Activated CD4-positive, alpha-beta T cell treated with anti-CD3 and anti-CD28 coated beads, Interleukin-2, amount 50 U/mL, for 16 hours (primary cell): ENCODE measurements around the gene NFASC.

ENCODE experiments used
- DNase-seq: peaks from one replicate; pipeline ENCODE4 v3.0.0-alpha.2; 2020

NFASC gene

DNA sequence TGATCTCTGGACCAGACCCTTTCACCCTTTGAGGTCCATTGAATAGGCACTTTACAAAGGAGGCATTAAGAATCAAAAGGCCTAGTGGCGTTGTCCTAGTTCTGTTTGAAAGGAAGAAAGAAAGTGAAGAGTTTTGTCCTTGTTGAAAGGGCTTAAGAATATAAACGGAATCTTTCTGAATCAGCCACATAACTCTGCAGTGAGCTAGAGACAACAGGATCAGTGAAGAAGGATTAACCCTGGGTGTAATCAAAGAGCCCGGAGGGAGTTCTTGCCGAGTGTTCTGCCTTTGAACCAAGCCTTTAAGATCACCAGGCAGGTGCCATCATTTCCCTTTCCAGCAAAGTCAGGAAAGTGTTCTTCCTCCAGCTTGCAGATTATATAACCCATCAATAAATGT lies 117.5 kb downstream of the NFASC start:
- DNase-seq = no peak

GRCh38 chr1:204989266-204990058 lies 118.8 kb downstream of the NFASC start:
- peak; percentile 70 for DNase-seq

DNA sequence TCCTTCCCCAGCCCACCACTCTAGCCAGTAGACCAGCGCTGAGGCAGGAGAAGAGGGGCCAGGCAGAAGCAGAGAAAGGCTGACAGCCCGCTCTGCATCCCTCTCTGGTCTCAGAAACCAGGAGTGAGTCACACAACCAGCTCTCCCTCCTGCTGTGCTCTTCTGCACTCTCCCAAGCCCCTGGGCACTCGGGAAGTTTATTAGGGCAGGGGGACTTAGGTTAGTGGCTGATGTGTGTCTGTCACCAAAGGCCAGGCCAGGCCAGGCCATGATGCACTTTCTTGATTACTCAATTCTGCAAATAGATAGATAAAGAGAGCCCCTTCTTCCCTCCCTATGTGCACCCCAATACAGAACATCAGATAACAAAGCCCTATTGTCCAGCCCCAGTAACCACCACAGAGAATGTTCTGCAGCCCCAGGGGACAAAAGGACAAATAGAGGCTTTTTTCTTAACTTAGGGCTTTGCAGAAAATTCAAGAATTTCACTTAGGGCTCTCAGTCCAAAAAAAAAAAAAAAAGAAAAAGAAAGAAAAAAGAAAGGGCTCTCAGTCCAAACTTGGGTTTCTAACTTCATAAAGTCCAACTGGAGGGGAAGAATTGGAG lies 119.5 kb downstream of the NFASC start:
- no peak for DNase-seq

DNA sequence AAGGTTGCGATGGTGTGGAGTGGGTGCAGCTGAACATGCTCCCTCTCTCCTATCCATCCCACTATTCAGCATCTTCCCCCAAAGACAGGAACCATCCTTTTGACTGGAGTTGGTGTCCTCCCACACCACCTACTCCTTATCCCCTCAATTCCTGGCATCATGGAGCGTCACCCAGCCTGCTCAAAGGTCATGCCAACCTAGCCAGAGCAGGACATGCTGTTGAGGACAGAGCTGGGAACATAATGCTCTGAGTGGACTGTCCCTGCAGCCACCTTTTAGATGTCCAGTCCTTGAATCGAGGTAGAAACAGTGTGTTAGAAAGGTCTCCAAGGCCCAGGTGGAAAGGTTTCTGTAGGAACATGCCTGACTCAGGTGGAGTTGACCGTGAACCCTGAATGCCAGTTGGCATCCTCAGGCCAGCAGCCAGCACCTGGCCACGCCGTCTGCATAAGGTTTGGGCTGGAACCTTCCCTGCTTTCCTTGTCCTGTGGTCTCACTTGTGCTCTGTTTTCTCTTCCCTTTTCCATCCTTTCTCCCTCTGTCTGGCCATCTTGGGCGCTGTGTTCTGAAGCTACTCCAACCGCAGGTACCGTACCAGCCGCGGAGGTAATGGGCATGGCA lies 120.2 kb downstream of the NFASC start:
- DNase-seq = no peak

DNA sequence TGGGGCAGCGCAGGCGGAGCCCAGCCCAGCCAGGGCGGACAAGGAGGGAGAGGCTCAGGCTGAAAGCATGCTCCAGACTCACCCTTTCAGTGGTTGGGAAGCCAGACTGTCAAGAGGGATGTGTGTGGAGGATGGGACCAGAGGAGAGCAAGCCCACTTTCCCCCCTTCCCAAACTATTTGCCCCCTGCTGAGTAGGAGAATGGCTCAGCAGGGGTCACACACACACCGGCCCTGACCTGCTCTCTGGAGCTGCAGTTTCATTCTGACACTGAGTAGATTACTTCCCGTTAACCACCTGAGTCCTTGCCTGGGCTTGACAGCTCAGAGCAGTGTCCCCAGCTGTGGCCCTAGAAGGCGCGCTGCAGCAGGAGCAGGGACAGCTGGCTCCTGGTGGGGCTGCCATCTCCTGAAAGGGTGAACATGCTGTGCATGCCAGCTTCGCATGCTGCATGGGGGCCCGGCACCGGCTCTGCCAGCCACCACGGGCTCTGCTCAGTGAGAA lies 120.7 kb downstream of the NFASC start:
- DNase-seq = no peak

- DNase-seq = no peak
Observed at GRCh38 chr1:204992201-204992997, 121.7 kb downstream of the NFASC start.

DNA sequence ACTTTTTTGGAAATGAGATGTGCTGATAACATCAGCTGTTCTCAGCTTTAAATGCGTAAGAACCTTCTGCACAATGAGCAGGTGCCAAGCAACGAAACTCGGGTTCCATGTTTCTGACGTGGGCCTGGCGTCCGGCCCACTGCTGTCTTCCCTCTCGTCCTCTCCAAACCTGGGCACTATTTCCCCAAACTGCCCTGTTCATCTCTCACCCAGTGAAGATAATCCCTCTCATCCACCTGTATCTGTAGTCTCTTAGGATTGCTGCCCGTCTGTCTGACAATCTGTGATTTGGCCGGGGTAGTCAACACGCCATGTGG lies 122.3 kb downstream of the NFASC start:
- no peak for DNase-seq

DNA sequence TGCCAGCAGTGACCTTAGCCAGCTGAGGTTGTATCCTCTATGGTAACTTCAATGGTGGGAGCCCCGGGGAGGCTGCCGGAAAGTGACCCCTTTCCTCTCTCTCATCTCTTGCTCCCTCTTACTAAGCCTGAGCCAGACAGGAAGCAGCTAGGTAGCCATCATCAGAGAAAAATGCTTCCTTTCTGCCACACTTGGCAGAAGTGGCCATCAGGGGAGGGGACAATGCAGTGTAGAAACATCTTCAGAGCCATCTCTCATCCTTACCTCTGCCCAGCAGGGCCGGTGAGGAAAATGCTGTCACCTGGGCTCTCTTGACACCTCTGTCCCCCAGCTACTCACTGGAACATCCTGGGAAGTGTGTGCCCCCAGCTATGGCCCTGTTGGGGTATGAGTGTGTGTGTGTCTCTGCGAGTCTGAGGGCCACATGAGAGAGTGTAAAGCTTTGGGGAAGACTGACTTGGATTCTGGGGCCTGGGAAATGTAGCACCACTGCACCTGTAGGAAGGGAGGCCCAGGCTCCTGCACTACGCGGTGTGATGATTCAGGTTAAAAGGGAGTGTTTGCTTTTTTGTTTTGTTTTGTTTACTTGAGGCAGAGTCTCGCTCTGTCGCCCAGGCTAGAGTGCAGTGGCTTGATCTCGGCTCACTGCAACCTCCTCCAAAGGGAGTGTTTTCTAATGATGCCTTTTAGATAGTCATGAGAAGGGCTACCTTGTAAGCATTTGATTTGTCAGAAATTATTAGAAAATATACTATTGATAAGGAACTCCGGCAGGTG lies 123.6 kb downstream of the NFASC start:
- no peak for DNase-seq

GRCh38 chr1:204996981-204997380 lies 126.3 kb downstream of the NFASC start:
- DNase-seq = no peak

DNA sequence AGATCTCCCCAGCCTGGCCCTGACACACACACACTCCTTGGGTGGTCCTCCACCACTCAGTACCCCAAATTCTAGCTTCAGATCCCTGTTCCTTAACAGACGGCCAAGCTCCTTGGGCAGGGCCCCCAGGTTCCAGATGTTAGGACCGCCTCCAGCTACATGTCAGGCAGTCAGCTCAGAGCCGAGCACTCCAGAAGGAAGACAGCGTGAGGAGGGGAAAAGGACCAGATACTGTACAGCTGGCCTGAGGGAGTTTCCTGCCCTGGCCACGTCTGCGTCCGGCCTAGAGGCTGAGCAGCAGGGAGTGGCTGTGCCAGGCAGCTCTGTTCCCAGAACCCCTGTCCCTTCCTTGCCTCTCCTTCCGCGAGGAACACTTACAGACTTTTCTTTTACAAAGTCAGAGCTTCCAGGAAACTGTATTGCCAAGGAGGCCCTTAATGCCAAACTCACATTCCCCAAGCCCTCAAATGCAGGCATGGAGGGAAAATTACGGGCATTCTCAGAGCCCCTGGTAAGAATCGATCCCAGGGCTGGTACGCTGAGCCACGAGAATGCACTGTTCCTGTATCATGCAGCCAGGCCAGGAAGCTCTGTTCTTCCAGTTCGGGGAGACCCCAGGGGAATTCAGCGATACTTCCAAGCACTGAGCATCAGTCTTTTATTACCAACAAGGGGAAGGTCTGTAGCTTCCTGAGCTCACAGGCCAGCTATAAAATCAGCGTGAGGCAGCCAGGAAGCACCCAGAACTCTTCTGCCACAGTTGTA lies 127.1 kb downstream of the NFASC start:
- no peak for DNase-seq

GRCh38 chr1:205001162-205001561 lies 130.5 kb downstream of the NFASC start:
- no peak for DNase-seq

GRCh38 chr1:205002705-205003104 lies 132.0 kb downstream of the NFASC start:
- DNase-seq = no peak

GRCh38 chr1:205003358-205004131 lies 132.9 kb downstream of the NFASC start:
- no peak for DNase-seq

DNA sequence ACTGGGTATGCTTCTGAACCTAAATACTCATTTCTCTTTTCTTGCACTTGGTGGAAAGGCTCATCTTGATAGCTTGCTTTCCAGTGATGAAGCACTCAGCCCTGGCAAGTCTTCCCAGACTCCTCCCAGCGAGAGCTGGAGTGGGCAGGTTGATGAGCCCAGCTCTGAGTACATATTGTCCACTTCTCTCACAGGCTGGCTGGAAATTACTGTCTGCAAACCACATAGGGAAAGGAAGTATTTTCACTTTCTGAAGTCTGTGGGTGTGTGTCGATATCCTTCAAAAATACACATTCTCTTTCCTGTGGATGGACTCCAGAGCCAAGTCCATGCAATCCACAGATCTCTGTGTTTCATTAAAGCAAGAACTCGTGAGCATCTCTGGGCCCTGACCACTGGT lies 133.7 kb downstream of the NFASC start:
- no peak for DNase-seq

- no peak for DNase-seq
Observed at GRCh38 chr1:205008896-205009295, 138.2 kb downstream of the NFASC start.

GRCh38 chr1:205009670-205010069 lies 139.0 kb downstream of the NFASC start:
- DNase-seq = no peak

GRCh38 chr1:205012391-205013140 lies 141.9 kb downstream of the NFASC start:
- DNase-seq = no peak

- no peak for DNase-seq
Observed at GRCh38 chr1:205013683-205014367, 143.2 kb downstream of the NFASC start.

GRCh38 chr1:205014783-205015182 lies 144.1 kb downstream of the NFASC start:
- no peak for DNase-seq

- DNase-seq = no peak
Observed at GRCh38 chr1:205015241-205015640, 144.6 kb downstream of the NFASC start.
